Activated T-cell treated with anti-CD3 and anti-CD28 coated beads for 48 hours (primary cell): Measurements from ENCODE around the gene ATF6.

Experiments used
- DNase-seq: peaks from one replicate; pipeline ENCODE4 v3.0.0-alpha.2; 2020; ENCODE audit warnings: low read depth

Gene ATF6

GRCh38 chr1:161999301-162000052, 233.4 kb downstream of the ATF6 start:
- DNase-seq = no peak

- DNase-seq = no peak
Observed at GRCh38 chr1:162000053-162000420, 233.9 kb downstream of the ATF6 start.

- no peak for DNase-seq
Observed at GRCh38 chr1:162003061-162003829, 237.1 kb downstream of the ATF6 start.

- no peak for DNase-seq
Observed at GRCh38 chr1:162003830-162004215, 237.7 kb downstream of the ATF6 start.

GRCh38 chr1:162004441-162004950, 238.4 kb downstream of the ATF6 start:
- no peak for DNase-seq

- DNase-seq = no peak
Observed at GRCh38 chr1:162006081-162006480, 240.0 kb downstream of the ATF6 start.

- no peak for DNase-seq
Observed at GRCh38 chr1:162007466-162007865, 241.3 kb downstream of the ATF6 start.

GRCh38 chr1:162008799-162009198, 242.7 kb downstream of the ATF6 start:
- no peak for DNase-seq

GRCh38 chr1:162009501-162010174, 243.5 kb downstream of the ATF6 start:
- DNase-seq = no peak

- no peak for DNase-seq
Observed at GRCh38 chr1:162010175-162010506, 244.0 kb downstream of the ATF6 start.

GRCh38 chr1:162011337-162012012, 245.4 kb downstream of the ATF6 start:
- DNase-seq = no peak

- no peak for DNase-seq
Observed at GRCh38 chr1:162013289-162013688, 247.2 kb downstream of the ATF6 start.
